Iris pigment epithelial cell (primary cell): Measurements from ENCODE around the gene RASSF8.

ENCODE experiments used
- DNase-seq: peaks from one replicate; pipeline ENCODE4 v3.0.0-alpha.2; 2011; ENCODE audit warnings: low read depth

Gene RASSF8

GRCh38 chr12:26058818-26059217 is 100.3 kb downstream of the RASSF8 start:
- DNase-seq = peak; percentile 21

- DNase-seq = no peak
These were observed 103.5 kb downstream of the RASSF8 start for GRCh38 chr12:26062006-26062405.

- peak; percentile 74 for DNase-seq
These were observed 104.1 kb downstream of the RASSF8 start for GRCh38 chr12:26062566-26062965.

DNA sequence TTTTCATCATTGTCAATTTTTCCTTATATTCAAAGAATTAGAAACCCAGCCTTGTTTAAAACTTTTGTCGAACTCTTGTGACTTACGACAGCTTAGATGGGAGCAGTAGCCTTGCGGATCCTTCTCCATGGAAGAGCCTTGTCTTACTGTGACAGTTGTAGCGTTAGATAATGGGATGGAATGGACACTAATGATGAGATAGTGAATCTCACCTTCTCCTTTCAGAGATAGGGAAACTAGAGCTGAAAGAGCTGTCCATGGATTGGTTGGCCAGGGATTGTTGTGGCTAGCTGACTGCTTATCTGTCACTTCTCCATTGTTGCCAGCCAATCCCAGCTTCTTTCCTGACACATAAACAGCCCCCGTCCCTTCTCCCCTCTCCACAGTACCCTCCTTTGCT is 107.0 kb downstream of the RASSF8 start:
- no peak for DNase-seq

DNA sequence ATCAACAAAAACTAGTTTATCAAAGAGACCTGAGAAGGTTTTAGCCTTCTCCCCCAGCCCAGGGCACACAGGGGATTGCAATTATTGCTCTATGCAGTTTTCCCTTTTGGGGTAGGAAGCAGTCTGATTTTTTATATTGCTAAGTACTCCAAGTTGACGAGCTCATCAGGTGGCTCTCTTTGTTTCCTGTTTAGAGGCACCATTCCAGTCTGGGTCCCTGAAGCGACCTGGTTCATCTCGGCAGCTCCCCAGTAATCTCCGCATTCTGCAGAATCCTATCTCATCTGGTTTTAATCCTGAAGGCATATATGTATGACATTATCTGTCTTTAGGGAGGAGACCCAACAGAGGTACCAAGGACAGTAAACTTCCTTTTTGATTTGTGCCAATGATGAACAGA is 110.0 kb downstream of the RASSF8 start:
- DNase-seq = no peak

- no peak for DNase-seq
These were observed 111.3 kb downstream of the RASSF8 start for GRCh38 chr12:26069796-26070195.

DNA sequence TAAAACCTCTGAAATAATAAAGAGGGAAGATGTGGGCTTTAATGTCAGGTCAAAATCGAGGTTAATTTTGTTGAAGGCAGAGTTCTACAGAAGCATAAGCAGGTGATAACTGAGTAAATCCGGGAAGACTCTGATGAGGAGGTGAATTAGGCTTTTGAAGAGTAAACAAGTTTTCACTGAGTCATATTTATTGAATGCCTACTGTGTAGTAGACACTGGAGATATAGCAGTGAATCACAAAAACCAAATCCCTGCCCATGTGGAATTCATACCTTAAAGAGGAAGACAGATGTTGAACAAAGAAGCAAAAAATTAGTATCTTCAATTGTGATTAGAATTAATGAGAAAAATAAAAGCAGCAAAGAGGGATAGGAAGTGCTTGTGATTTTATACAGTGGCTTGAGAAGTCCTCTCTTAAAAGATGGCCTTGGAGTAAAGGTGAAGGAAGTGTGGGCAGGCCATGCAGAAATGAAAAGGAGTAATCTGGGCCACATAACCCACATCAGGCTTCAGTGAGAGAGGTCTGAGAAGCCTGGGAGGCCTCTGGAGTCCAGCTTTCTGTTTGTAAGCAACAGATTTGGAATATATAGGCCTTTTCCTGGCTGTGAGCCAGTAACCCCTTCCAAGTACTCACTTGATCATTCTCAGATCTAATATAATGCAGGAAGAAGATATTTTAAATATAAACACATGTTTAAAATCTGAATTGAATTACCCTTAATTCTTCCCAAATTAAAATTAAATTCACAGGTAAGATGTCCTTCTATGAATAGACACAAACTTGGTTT is 119.6 kb downstream of the RASSF8 start:
- DNase-seq = peak; percentile 64

DNA sequence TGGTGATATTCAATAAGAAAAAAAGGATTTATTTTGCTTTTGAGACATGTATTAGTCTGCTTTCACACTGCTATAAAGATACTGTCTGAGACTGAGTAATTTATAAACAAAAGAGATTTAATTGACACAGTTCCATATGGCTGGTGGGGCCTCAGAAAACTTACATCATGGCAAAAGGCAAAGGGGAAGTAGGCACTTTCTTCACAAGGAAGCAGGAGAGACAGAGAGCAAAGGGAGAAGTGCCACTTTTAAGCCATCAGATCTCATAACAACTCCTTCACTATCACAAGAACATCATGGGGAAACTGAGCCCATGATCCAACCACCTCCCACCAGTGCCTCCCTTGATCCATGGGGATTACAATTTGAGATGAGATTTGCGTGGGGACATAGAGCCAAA is 122.4 kb downstream of the RASSF8 start:
- no peak for DNase-seq

DNA sequence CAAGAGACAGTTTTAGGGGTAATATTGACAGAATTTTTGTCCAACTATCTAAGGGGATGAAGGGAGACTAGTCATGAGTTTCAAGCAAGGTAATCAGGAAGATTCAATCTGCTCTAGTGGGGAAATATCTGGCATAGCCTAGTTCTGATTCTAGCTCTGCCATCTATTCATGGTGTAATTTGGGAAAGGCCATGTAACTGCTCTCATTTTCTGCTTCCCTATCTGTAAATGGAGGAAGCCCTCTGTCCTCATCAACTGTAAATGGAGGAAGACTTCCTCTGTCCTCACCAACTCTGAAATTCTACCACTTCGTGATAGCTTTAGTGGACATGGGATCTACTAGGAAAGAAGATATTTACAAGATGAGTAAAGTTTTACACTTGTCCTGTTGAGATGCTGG is 128.5 kb downstream of the RASSF8 start:
- no peak for DNase-seq

DNA sequence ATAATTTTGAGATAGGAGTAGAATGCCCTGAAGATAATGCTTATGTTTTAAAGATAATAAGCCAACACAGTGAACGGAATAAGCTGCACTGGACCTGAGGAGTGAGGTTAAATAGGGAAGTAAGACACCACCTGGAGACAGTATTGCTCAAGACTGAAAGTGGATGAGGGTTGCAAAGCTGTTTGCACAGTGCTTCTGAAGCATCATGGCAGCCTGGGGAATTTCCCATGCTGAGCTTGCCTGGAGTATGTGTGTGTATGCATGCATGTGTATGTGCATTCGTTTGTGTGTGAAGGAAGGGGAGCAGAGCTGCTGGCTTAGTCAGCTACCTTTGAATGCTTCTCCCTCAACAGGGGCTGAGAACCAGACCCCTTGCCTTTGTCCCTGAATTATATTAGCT is 130.5 kb downstream of the RASSF8 start:
- DNase-seq = peak; percentile 35

DNA sequence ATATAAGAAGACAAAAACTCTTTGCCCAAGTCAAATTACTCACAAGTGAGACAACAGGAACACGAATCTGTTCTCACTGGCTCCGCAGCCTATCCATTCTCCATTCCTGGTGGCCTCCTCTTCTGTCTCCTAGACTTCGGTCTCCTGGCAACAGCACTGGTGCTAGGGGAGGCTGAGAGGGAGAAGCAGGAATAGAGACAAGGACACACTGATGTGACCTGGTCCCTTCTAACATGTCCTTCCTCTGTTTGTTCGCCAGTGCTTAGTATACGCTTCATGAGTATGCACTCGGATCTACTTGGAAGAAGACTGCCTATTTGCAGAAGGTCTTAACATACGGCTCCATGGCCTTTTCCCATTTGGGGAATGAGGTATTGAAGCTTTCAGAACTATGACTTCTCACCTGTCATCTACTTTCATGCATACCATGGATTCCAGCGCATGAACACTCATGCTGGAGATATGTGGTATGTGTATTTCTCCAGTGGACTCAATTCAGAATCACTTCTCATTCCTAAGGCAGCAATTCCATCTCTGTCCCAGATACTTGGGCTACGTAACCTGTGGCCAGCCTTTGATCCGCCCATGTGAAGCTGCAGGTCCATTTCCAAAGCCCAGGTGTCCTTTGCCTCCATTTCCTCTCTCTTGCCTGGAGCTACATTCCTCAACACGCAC is 132.5 kb downstream of the RASSF8 start:
- DNase-seq = peak; percentile 35

- peak; percentile 26 for DNase-seq
These were observed 133.3 kb downstream of the RASSF8 start for GRCh38 chr12:26091822-26092221.

GRCh38 chr12:26092346-26093105 is 134.0 kb downstream of the RASSF8 start:
- peak; percentile 68 for DNase-seq

DNA sequence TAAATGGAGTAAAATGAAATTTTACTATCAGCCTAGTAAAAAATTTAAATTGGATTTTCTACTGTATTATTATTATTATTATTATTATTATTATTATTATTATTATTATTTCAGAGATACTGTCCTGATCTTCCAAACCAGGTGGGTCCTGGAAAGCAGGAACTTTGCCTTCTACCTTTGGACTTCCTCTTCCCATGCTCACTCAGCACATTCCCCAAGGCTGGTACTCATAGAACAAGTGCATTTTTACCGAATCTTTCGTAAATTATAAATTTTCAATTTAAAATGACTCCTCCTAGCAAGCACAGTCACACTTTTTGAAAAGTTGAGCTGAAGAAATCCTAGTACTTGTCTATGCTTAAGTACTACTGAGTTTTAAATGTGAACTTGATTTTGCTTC is 136.7 kb downstream of the RASSF8 start:
- no peak for DNase-seq

DNA sequence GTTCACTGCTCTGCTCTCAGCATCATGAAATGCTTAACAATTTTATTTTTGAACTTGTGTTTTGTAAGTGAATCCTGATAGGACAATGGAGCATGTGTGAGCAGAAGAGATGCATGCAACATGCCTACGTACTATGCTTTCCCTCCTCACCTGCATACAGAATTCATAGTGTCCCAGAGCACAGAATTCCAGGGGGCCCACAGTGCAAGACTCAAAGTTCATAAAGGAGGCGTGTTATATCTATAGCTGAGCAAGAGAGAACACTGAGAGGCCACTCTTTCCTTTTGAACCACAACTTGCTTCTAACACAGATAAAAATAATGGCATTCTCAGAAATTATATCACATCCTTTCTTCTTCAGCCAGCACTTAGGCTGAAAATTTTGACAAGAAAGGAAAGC is 137.6 kb downstream of the RASSF8 start:
- no peak for DNase-seq

- peak; percentile 80 for DNase-seq
These were observed 138.8 kb downstream of the RASSF8 start for GRCh38 chr12:26097046-26097878.

DNA sequence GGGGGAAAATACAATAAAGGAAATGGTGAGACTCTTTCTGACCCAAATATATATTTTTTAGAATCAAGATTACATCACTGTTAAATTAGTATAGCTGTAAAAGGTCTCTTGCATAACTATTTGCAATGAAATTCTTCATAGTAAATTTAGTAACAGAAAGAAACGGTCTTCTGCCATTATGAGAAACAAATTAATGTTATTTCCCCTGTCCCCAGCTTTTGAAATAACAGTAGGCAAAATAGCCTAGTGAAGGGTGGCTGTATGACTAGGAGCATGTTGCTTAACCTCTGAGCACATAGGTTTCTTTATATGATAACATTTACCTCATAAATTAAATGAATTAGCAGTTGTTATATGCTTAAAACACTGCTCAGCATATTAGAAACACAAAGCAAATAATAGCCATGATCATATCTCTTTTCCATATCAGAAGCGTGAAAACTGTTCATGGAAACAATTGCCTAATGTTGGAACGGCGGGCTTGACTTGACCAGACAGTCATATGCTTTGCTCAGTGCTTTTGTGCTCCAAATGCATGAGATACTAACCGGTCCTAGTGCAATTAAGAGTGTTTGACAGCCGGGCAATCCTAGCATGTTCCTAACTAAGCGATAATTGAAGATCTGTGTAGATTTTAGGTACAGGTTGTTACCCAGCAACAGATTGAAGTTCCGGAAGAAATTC is 142.3 kb downstream of the RASSF8 start:
- DNase-seq = no peak

DNA sequence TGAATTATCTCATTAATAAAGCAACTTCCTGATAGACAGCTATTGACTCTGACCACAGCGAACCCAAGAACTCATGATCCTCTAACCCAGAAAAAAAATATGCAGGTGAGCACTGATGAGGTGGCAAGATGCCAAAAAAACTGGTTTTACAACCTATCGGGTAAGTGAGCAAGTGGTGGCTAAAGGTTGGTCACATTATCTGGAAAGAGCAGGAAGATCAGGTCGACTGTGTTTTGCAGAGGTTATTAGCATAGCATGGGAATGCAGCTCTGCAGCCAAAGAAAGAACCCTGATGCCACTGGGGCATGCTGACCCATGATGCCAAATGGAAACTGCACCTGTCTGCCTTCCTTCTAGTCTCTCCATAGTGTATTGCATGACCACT is 142.9 kb downstream of the RASSF8 start:
- no peak for DNase-seq

DNA sequence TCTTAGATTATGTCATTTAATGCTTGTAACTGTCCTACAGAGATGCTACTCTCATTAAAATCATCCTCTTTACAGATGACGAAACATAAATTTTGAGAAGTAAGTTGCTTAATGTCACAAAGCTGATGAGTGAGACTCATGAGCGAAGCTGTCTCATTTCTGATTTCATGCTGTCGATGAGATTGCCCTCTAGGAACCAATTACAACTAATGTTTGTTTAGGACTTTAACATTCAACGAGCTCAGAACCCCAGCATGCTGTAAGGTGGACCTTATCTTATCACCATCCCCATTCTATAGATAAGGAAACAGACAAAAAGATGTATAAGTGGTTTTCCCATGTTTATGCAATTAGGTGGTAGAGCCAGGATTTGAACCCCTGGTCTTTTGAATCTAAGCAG is 143.3 kb downstream of the RASSF8 start:
- DNase-seq = no peak

- DNase-seq = no peak
These were observed 144.5 kb downstream of the RASSF8 start for GRCh38 chr12:26102953-26103352.

- no peak for DNase-seq
These were observed 147.9 kb downstream of the RASSF8 start for GRCh38 chr12:26106347-26106746.
